ENCODE results near the gene SPIRE1.

- TF ChIP-seq EZH2 (IDR thresholded peaks at IDR 0.05; ENCODE audit: borderline replicate concordance, low read depth, low read length, severe bottlenecking) (no peak), CTCF (IDR thresholded peaks at IDR 0.05; ENCODE audit: borderline replicate concordance, extremely low read depth, low read length, poor library complexity, severe bottlenecking) (no peak)
Measured at GRCh38 chr18:12532661-12533060, 125.2 kb downstream of the SPIRE1 start.
